GM12878 (cell line): ENCODE results near the gene TMSB10. TPM values are rescaled to one million over a fixed set of nuclear protein-coding genes. Genes with fewer than 3 reads are reported as not detected.

Experiments used
- ASH2L ChIP-seq: fragments of 300-600, 200-600 bp; sonication (generic); IDR thresholded peaks from 2 replicates; pipeline ENCODE4 v1.6.1; 2017; ENCODE audit warnings: low read depth, mild to moderate bottlenecking, borderline replicate concordance
- ATF3 ChIP-seq: IDR thresholded peaks from 2 replicates; pipeline ENCODE4 v1.6.1; 2011; ENCODE audit warnings: low read depth, mild to moderate bottlenecking, low read length, moderate library complexity, borderline replicate concordance; ENCODE audit errors: extremely low read depth
- BMI1 ChIP-seq: fragments of 450-650 bp; IDR thresholded peaks from 2 replicates; pipeline ENCODE4 v1.6.1; 2016; ENCODE audit warnings: mild to moderate bottlenecking, moderate library complexity, borderline replicate concordance
- EGR1 ChIP-seq, 2 experiments: IDR thresholded peaks; 1 replicate in 1 of 2; 2 replicates in 1 of 2; pipeline ENCODE4 v1.6.1; 2011 to 2012; ENCODE audit warnings: low read depth in 2 of 2, low read length in 2 of 2, borderline replicate concordance in 1 of 2, mild to moderate bottlenecking in 1 of 2, moderate library complexity in 1 of 2
- GATAD2B ChIP-seq: fragments of 450-650 bp; conservative IDR thresholded peaks from 2 replicates; pipeline ENCODE4 v1.6.1; 2017; ENCODE audit warnings: low read depth, mild to moderate bottlenecking, moderate library complexity
- IRF4 ChIP-seq: IDR thresholded peaks from 2 replicates; pipeline ENCODE4 v1.6.1; 2011; ENCODE audit warnings: low read depth, low read length
- LARP7 ChIP-seq: fragments of 450-650 bp; IDR thresholded peaks from 2 replicates; pipeline ENCODE4 v1.6.1; 2017; ENCODE audit warnings: mild to moderate bottlenecking
- MEF2B ChIP-seq: fragments of 450-650 bp; IDR thresholded peaks from 2 replicates; pipeline ENCODE4 v1.6.1; 2018; ENCODE audit warnings: mild to moderate bottlenecking, moderate library complexity; ENCODE audit not compliant: partially characterized antibody, poor library complexity, severe bottlenecking
- POLR2A ChIP-seq: IDR thresholded peaks from 2 replicates; pipeline ENCODE4 v1.6.1; 2011; ENCODE audit warnings: low read depth, mild to moderate bottlenecking, low read length
- RB1 ChIP-seq: fragments of 450-650 bp; formaldehyde crosslinking; IDR thresholded peaks from 2 replicates; pipeline ENCODE4 v1.6.1; 2017; ENCODE audit warnings: mild to moderate bottlenecking, borderline replicate concordance
- RUNX3 ChIP-seq: IDR thresholded peaks from 2 replicates; pipeline ENCODE4 v1.6.1; 2012; ENCODE audit warnings: low read length, inconsistent platforms
- SUPT20H ChIP-seq: IDR thresholded peaks from 2 replicates; pipeline ENCODE4 v1.6.1; 2011; ENCODE audit warnings: low read depth, mild to moderate bottlenecking, low read length, moderate library complexity, borderline replicate concordance; ENCODE audit not compliant: control insufficient read depth
- polyA plus RNA-seq, 11 experiments: library from polyadenylated mRNA; depleted of rRNA in 4 of 11; unstranded in 6 of 11; stranded (reverse) in 5 of 11; fragments of >200 nt; fragmentation: Nextera tagmentation in 4 of 11; fragmentation: Illumina TruSeq in 1 of 11; extraction: Ambion mirVana in 4 of 11; extraction: Trizol in 1 of 11; gene quantifications; 1 replicate in 1 of 11; 2 replicates in 10 of 11; pipeline versions ENCODE4 v1.2.1 to v1.2.3, GENCODE V29; 2011 to 2016; ENCODE audit warnings: inconsistent platforms in 2 of 11, missing spikeins in 2 of 11, low read depth in 1 of 11
- total RNA-seq, 4 experiments: library from RNA; depleted of rRNA in 3 of 4; stranded (reverse); fragments of >200 nt in 3 of 4; fragmentation: Illumina TruSeq in 1 of 4; extraction: Trizol in 1 of 4; gene quantifications; 2 replicates each; pipeline versions ENCODE4 v1.2.1 to v1.2.3, GENCODE V29; 2013 to 2021
- TF ChIP-seq, protein P1 (sequence below): IDR thresholded peaks from 2 replicates; pipeline ENCODE4 v1.6.1; 2011; ENCODE audit warnings: mild to moderate bottlenecking, low read depth, low read length, moderate library complexity; ENCODE audit not compliant: insufficient replicate concordance
- TF ChIP-seq, protein P2 (sequence below): IDR thresholded peaks from 2 replicates; pipeline ENCODE4 v1.6.1; 2012; ENCODE audit warnings: improper control_type of control experiment, low read depth, low read length; ENCODE audit not compliant: insufficient replicate concordance
- TF ChIP-seq, protein P3 (sequence below): fragments of 450-650 bp; IDR thresholded peaks from 2 replicates; pipeline ENCODE4 v1.6.1; 2017; ENCODE audit warnings: low read depth, mild to moderate bottlenecking, moderate library complexity
- TF ChIP-seq, protein P4 (sequence below): fragments of 450-650 bp; IDR thresholded peaks from 2 replicates; pipeline ENCODE4 v1.6.1; 2017; ENCODE audit warnings: antibody characterized with exemption, mild to moderate bottlenecking, moderate library complexity

Gene TMSB10
- total and polyA plus RNA-seq, 10 of the 15 experiments (the other 5 are each of a cell fraction or from before 2014, with no cell fraction given) = 1,406 to 4,860 (median 3,381) TPM

- TF ChIP-seq, protein P1, sequence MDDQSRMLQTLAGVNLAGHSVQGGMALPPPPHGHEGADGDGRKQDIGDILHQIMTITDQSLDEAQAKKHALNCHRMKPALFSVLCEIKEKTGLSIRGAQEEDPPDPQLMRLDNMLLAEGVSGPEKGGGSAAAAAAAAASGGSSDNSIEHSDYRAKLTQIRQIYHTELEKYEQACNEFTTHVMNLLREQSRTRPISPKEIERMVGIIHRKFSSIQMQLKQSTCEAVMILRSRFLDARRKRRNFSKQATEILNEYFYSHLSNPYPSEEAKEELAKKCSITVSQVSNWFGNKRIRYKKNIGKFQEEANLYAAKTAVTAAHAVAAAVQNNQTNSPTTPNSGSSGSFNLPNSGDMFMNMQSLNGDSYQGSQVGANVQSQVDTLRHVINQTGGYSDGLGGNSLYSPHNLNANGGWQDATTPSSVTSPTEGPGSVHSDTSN = peak; percentile 67
- TF ChIP-seq IRF4 = no peak
- no peak for TF ChIP-seq RB1
- no peak for TF ChIP-seq LARP7
- TF ChIP-seq ASH2L = no peak
- TF ChIP-seq POLR2A = no peak
- TF ChIP-seq RUNX3 = 0 out of 2 replicates have a peak, but pooled peaks have one; percentile 4
- TF ChIP-seq BMI1 = no peak
- no peak for TF ChIP-seq SUPT20H
- TF ChIP-seq EGR1 (IDR thresholded peaks at IDR 0.05; ENCODE audit: borderline replicate concordance in 1 of 2, low read depth in 2 of 2, low read length in 2 of 2) = peak in 1 of 2 experiments; percentile 88; a peak in 2 of 3 replicates
- TF ChIP-seq ATF3 = no peak
- TF ChIP-seq GATAD2B = 0 out of 2 replicates have a peak, but pooled peaks have one; percentile 28
- peak; percentile 15 for TF ChIP-seq MEF2B
- TF ChIP-seq, protein P2, sequence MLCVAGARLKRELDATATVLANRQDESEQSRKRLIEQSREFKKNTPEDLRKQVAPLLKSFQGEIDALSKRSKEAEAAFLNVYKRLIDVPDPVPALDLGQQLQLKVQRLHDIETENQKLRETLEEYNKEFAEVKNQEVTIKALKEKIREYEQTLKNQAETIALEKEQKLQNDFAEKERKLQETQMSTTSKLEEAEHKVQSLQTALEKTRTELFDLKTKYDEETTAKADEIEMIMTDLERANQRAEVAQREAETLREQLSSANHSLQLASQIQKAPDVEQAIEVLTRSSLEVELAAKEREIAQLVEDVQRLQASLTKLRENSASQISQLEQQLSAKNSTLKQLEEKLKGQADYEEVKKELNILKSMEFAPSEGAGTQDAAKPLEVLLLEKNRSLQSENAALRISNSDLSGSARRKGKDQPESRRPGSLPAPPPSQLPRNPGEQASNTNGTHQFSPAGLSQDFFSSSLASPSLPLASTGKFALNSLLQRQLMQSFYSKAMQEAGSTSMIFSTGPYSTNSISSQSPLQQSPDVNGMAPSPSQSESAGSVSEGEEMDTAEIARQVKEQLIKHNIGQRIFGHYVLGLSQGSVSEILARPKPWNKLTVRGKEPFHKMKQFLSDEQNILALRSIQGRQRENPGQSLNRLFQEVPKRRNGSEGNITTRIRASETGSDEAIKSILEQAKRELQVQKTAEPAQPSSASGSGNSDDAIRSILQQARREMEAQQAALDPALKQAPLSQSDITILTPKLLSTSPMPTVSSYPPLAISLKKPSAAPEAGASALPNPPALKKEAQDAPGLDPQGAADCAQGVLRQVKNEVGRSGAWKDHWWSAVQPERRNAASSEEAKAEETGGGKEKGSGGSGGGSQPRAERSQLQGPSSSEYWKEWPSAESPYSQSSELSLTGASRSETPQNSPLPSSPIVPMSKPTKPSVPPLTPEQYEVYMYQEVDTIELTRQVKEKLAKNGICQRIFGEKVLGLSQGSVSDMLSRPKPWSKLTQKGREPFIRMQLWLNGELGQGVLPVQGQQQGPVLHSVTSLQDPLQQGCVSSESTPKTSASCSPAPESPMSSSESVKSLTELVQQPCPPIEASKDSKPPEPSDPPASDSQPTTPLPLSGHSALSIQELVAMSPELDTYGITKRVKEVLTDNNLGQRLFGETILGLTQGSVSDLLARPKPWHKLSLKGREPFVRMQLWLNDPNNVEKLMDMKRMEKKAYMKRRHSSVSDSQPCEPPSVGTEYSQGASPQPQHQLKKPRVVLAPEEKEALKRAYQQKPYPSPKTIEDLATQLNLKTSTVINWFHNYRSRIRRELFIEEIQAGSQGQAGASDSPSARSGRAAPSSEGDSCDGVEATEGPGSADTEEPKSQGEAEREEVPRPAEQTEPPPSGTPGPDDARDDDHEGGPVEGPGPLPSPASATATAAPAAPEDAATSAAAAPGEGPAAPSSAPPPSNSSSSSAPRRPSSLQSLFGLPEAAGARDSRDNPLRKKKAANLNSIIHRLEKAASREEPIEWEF = no peak
- TF ChIP-seq, protein P3, sequence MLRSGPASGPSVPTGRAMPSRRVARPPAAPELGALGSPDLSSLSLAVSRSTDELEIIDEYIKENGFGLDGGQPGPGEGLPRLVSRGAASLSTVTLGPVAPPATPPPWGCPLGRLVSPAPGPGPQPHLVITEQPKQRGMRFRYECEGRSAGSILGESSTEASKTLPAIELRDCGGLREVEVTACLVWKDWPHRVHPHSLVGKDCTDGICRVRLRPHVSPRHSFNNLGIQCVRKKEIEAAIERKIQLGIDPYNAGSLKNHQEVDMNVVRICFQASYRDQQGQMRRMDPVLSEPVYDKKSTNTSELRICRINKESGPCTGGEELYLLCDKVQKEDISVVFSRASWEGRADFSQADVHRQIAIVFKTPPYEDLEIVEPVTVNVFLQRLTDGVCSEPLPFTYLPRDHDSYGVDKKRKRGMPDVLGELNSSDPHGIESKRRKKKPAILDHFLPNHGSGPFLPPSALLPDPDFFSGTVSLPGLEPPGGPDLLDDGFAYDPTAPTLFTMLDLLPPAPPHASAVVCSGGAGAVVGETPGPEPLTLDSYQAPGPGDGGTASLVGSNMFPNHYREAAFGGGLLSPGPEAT = no peak
- TF ChIP-seq, protein P4, sequence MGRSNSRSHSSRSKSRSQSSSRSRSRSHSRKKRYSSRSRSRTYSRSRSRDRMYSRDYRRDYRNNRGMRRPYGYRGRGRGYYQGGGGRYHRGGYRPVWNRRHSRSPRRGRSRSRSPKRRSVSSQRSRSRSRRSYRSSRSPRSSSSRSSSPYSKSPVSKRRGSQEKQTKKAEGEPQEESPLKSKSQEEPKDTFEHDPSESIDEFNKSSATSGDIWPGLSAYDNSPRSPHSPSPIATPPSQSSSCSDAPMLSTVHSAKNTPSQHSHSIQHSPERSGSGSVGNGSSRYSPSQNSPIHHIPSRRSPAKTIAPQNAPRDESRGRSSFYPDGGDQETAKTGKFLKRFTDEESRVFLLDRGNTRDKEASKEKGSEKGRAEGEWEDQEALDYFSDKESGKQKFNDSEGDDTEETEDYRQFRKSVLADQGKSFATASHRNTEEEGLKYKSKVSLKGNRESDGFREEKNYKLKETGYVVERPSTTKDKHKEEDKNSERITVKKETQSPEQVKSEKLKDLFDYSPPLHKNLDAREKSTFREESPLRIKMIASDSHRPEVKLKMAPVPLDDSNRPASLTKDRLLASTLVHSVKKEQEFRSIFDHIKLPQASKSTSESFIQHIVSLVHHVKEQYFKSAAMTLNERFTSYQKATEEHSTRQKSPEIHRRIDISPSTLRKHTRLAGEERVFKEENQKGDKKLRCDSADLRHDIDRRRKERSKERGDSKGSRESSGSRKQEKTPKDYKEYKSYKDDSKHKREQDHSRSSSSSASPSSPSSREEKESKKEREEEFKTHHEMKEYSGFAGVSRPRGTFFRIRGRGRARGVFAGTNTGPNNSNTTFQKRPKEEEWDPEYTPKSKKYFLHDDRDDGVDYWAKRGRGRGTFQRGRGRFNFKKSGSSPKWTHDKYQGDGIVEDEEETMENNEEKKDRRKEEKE = no peak
Observed at GRCh38 chr2:84919885-84920580, 14.6 kb downstream of the TMSB10 start (continued).
